K562 (cell line): ENCODE data around the gene SEC31A. TPM values are rescaled to one million over a fixed set of nuclear protein-coding genes. Genes with fewer than 3 reads are reported as not detected.

ENCODE experiments used
- CBFA2T3 ChIP-seq: fragments of 450-650 bp; IDR thresholded peaks from 2 replicates; pipeline ENCODE4 v1.6.1; 2017
- GABPB1 ChIP-seq: sonication (generic); formaldehyde crosslinking; IDR thresholded peaks from 2 replicates; pipeline ENCODE4 v1.8.0; 2022; ENCODE audit warnings: mild to moderate bottlenecking, missing genetic modification reagents
- HDAC2 ChIP-seq: fragments of 450-650 bp; IDR thresholded peaks from 2 replicates; pipeline ENCODE4 v1.6.1; 2016; ENCODE audit warnings: mild to moderate bottlenecking
- KDM4B ChIP-seq, 2 experiments: fragments of 450-650 bp in 1 of 2; sonication (generic) in 1 of 2; IDR thresholded peaks; 2 replicates each; pipeline ENCODE4 v1.6.1; 2016 to 2017; ENCODE audit warnings: borderline replicate concordance in 2 of 2, antibody characterized with exemption in 1 of 2, low read depth in 1 of 2, mild to moderate bottlenecking in 1 of 2
- PHF21A ChIP-seq: fragments of 450-650 bp; IDR thresholded peaks from 2 replicates; pipeline ENCODE4 v1.6.1; 2017; ENCODE audit warnings: low read depth, borderline replicate concordance
- SMARCE1 ChIP-seq: fragments of 450-650 bp; IDR thresholded peaks from 2 replicates; pipeline ENCODE4 v1.7.1; 2016; ENCODE audit warnings: mild to moderate bottlenecking
- TAL1 ChIP-seq: fragments of 450-650 bp; IDR thresholded peaks from 2 replicates; pipeline ENCODE4 v1.6.1; 2016; ENCODE audit warnings: mild to moderate bottlenecking
- THRAP3 ChIP-seq: fragments of 450-650 bp; IDR thresholded peaks from 2 replicates; pipeline ENCODE4 v1.6.1; 2016; ENCODE audit warnings: mild to moderate bottlenecking, inconsistent platforms, borderline replicate concordance
- XRCC5 ChIP-seq: fragments of 200-400 bp; formaldehyde crosslinking; IDR thresholded peaks from 2 replicates; pipeline ENCODE4 v1.6.1; 2017; ENCODE audit warnings: low read depth, mild to moderate bottlenecking, low read length
- YY1 ChIP-seq, 3 experiments: IDR thresholded peaks; 2 replicates each; pipeline ENCODE4 v1.6.1; 2011; ENCODE audit warnings: low read length in 2 of 3, mild to moderate bottlenecking in 2 of 3, moderate library complexity in 2 of 3, borderline replicate concordance in 1 of 3, control low read depth in 1 of 3, low read depth in 1 of 3; ENCODE audit not compliant: insufficient read depth in 3 of 3, insufficient replicate concordance in 2 of 3, control insufficient read depth in 1 of 3, insufficient read length in 1 of 3; ENCODE audit errors: extremely low read depth in 1 of 3
- ZBTB33 ChIP-seq: sonication (generic); formaldehyde crosslinking; IDR thresholded peaks from 2 replicates; pipeline ENCODE4 v1.8.1; 2023; ENCODE audit warnings: mild to moderate bottlenecking, missing genetic modification reagents
- ZNF212 ChIP-seq: fragments of 450-650 bp; formaldehyde crosslinking; IDR thresholded peaks from 2 replicates; pipeline ENCODE4 v1.4.0; 2020; ENCODE audit warnings: mild to moderate bottlenecking
- ZNF239 ChIP-seq: fragments of 250-450 bp; sonication (Bioruptor Pico); IDR thresholded peaks from 2 replicates; pipeline ENCODE4 v1.4.0; 2020; ENCODE audit warnings: mild to moderate bottlenecking
- ZNF318 ChIP-seq, 2 experiments: fragments of 450-650 bp; IDR thresholded peaks; 2 replicates each; pipeline ENCODE4 v1.6.1; 2016; ENCODE audit warnings: mild to moderate bottlenecking in 2 of 2, borderline replicate concordance in 1 of 2, low read depth in 1 of 2, moderate library complexity in 1 of 2
- ZNF511 ChIP-seq: sonication (generic); formaldehyde crosslinking; IDR thresholded peaks from 2 replicates; pipeline ENCODE4 v1.8.0; 2022; ENCODE audit warnings: mild to moderate bottlenecking, missing genetic modification reagents
- polyA plus RNA-seq, 8 experiments: library from polyadenylated mRNA; depleted of rRNA in 4 of 8; stranded (reverse) in 5 of 8; unstranded in 3 of 8; fragments of >200 nt; fragmentation: Nextera tagmentation in 2 of 8; fragmentation: Illumina TruSeq in 1 of 8; extraction: Ambion mirVana in 2 of 8; extraction: Trizol in 1 of 8; gene quantifications; 2 replicates each; pipeline versions ENCODE4 v1.2.1 to v1.2.3, GENCODE V29; 2011 to 2014; ENCODE audit warnings: inconsistent platforms in 1 of 8, missing spikeins in 1 of 8
- total RNA-seq, 7 experiments: library from RNA; depleted of rRNA in 6 of 7; stranded (reverse); fragments of >200 nt in 6 of 7; fragmentation: Illumina TruSeq in 2 of 7; extraction: Trizol in 2 of 7; gene quantifications; 2 replicates each; pipeline versions ENCODE4 v1.2.1 to v1.2.3, GENCODE V29; 2011 to 2021; ENCODE audit warnings: low replicate concordance in 1 of 7

Gene SEC31A
- total and polyA plus RNA-seq, 9 of the 15 experiments (the other 6 are each of a cell fraction or from before 2014, with no cell fraction given), result 78.9 to 241 (median 173) TPM

- 0 out of 4 replicates have a peak, but pooled peaks of 1 of the 2 experiments have one; percentile 38 for TF ChIP-seq ZNF318 (IDR thresholded peaks at IDR 0.05; ENCODE audit: borderline replicate concordance in 1 of 2, low read depth in 1 of 2)
- TF ChIP-seq THRAP3, result peak; percentile 90; the same call in 1 of the 2 replicates
- no peak for TF ChIP-seq ZNF239 (CRISPR knock-in tag)
- no peak for TF ChIP-seq ZBTB33 (CRISPR knock-in tag)
- TF ChIP-seq YY1 (IDR thresholded peaks at IDR 0.05; ENCODE audit: borderline replicate concordance in 1 of 3, control insufficient read depth in 1 of 3, extremely low read depth in 1 of 3, insufficient read depth in 3 of 3, insufficient read length in 1 of 3, insufficient replicate concordance in 2 of 3, low read depth in 1 of 3, low read length in 2 of 3), result peak in 1 of 3 experiments; percentile 3
- no peak for TF ChIP-seq KDM4B (IDR thresholded peaks at IDR 0.05; ENCODE audit: borderline replicate concordance in 2 of 2, low read depth in 1 of 2)
- no peak for TF ChIP-seq ZNF511 (CRISPR knock-in tag)
- no peak for TF ChIP-seq GABPB1 (CRISPR knock-in tag)
- peak; percentile 4; the same call in 1 of the 2 replicates for TF ChIP-seq PHF21A
- TF ChIP-seq CBFA2T3, result no peak
- TF ChIP-seq XRCC5, result no peak
- no peak for TF ChIP-seq TAL1
- TF ChIP-seq HDAC2, result 0 out of 2 replicates have a peak, but pooled peaks have one; percentile 4
- TF ChIP-seq SMARCE1, result peak; percentile 73
- no peak for TF ChIP-seq ZNF212
Measured at GRCh38 chr4:82901183-82901718, 10.3 kb upstream of the SEC31A start (continued).
